K562 (cell line): ENCODE measurements around the gene OVCA2. TPM values are rescaled to one million over a fixed set of nuclear protein-coding genes. Genes with fewer than 3 reads are reported as not detected.

Experiments used
- BMI1 ChIP-seq: fragments of 150-350 bp; IDR thresholded peaks from 2 replicates; pipeline ENCODE4 v1.6.1; 2014; ENCODE audit warnings: low read length
- ESRRA ChIP-seq: fragments of 450-650 bp; IDR thresholded peaks from 2 replicates; pipeline ENCODE4 v1.6.1; 2014; ENCODE audit warnings: low read depth, mild to moderate bottlenecking, moderate library complexity, borderline replicate concordance
- FOXP1 ChIP-seq: sonication (generic); formaldehyde crosslinking; IDR thresholded peaks from 2 replicates; pipeline ENCODE4 v1.8.0; 2022; ENCODE audit warnings: mild to moderate bottlenecking, missing genetic modification reagents
- GABPB1 ChIP-seq: sonication (generic); formaldehyde crosslinking; IDR thresholded peaks from 2 replicates; pipeline ENCODE4 v1.8.0; 2022; ENCODE audit warnings: mild to moderate bottlenecking, missing genetic modification reagents
- MBD2 ChIP-seq: sonication (generic); IDR thresholded peaks from 2 replicates; pipeline ENCODE4 v1.6.1; 2016; ENCODE audit warnings: low read depth, borderline replicate concordance
- MTA3 ChIP-seq: fragments of 450-650 bp; formaldehyde crosslinking; IDR thresholded peaks from 2 replicates; pipeline ENCODE4 v1.6.1; 2017; ENCODE audit warnings: mild to moderate bottlenecking, borderline replicate concordance
- POLR2A ChIP-seq: fragments of 450-650 bp; conservative IDR thresholded peaks from 2 replicates; pipeline ENCODE4 v1.6.1; 2016
- POLR2AphosphoS5 ChIP-seq: IDR thresholded peaks from 2 replicates; pipeline ENCODE4 v1.6.1; 2011; ENCODE audit warnings: mild to moderate bottlenecking, low read depth, low read length, moderate library complexity; ENCODE audit not compliant: control insufficient read depth, insufficient read depth
- POLR2B ChIP-seq: fragments of 450-650 bp; IDR thresholded peaks from 2 replicates; pipeline ENCODE4 v1.6.1; 2018; ENCODE audit warnings: low read depth; ENCODE audit not compliant: partially characterized antibody
- RBM39 ChIP-seq: fragments of 200-400 bp; formaldehyde crosslinking; optimal IDR thresholded peaks from 2 replicates; pipeline ENCODE3; 2018; ENCODE audit warnings: low read depth, low read length
- RCOR1 ChIP-seq, 2 experiments: IDR thresholded peaks; 2 replicates each; pipeline ENCODE4 v1.6.1; 2012; ENCODE audit warnings: low read depth in 2 of 2, low read length in 2 of 2, borderline replicate concordance in 1 of 2, improper control_type of control experiment in 1 of 2
- SAP30 ChIP-seq: fragments of 200-600 bp; sonication (generic); IDR thresholded peaks from 2 replicates; pipeline ENCODE4 v1.6.1; 2012; ENCODE audit warnings: borderline replicate concordance, low read depth, mild to moderate bottlenecking, moderate library complexity, low read length, control low read depth, inconsistent platforms; ENCODE audit not compliant: insufficient read depth, poor library complexity, severe bottlenecking
- SIN3B ChIP-seq: fragments of 450-650 bp; IDR thresholded peaks from 2 replicates; pipeline ENCODE4 v1.6.1; 2017; ENCODE audit warnings: low read depth, mild to moderate bottlenecking, moderate library complexity
- TAL1 ChIP-seq: fragments of 450-650 bp; IDR thresholded peaks from 2 replicates; pipeline ENCODE4 v1.6.1; 2016; ENCODE audit warnings: mild to moderate bottlenecking
- ZBTB1 ChIP-seq: sonication (generic); formaldehyde crosslinking; IDR thresholded peaks from 2 replicates; pipeline ENCODE4 v1.8.1; 2023; ENCODE audit warnings: missing genetic modification reagents, low read depth, mild to moderate bottlenecking, borderline replicate concordance
- ZNF717 ChIP-seq: fragments of 250-450 bp; sonication (Bioruptor Pico); IDR thresholded peaks from 2 replicates; pipeline ENCODE4 v1.5.0; 2021
- polyA plus RNA-seq, 8 experiments: library from polyadenylated mRNA; depleted of rRNA in 4 of 8; stranded (reverse) in 5 of 8; unstranded in 3 of 8; fragments of >200 nt; fragmentation: Nextera tagmentation in 2 of 8; fragmentation: Illumina TruSeq in 1 of 8; extraction: Ambion mirVana in 2 of 8; extraction: Trizol in 1 of 8; gene quantifications; 2 replicates each; pipeline versions ENCODE4 v1.2.1 to v1.2.3, GENCODE V29; 2011 to 2014; ENCODE audit warnings: inconsistent platforms in 1 of 8, missing spikeins in 1 of 8
- total RNA-seq, 7 experiments: library from RNA; depleted of rRNA in 6 of 7; stranded (reverse); fragments of >200 nt in 6 of 7; fragmentation: Illumina TruSeq in 2 of 7; extraction: Trizol in 2 of 7; gene quantifications; 2 replicates each; pipeline versions ENCODE4 v1.2.1 to v1.2.3, GENCODE V29; 2011 to 2021; ENCODE audit warnings: low replicate concordance in 1 of 7
- TF ChIP-seq, protein P1 (sequence below): fragments of 450-650 bp; IDR thresholded peaks from 2 replicates; pipeline ENCODE4 v1.7.1; 2018; ENCODE audit warnings: mild to moderate bottlenecking, low read depth; ENCODE audit not compliant: partially characterized antibody
- TF ChIP-seq, protein P2 (sequence below), 2 experiments: fragments of 450-650 bp in 1 of 2; IDR thresholded peaks; 2 replicates each; pipeline ENCODE4 v1.6.1; 2011 to 2017; ENCODE audit warnings: low read depth in 2 of 2, antibody characterized with exemption in 1 of 2, borderline replicate concordance in 1 of 2, low read length in 1 of 2, mild to moderate bottlenecking in 1 of 2, mixed read lengths in 1 of 2; ENCODE audit not compliant: control insufficient read depth in 1 of 2
- TF ChIP-seq, protein P3 (sequence below), 2 experiments: fragments of 200-800 bp in 1 of 2; sonication (Bioruptor generic) in 1 of 2; sonication (generic) in 1 of 2; formaldehyde crosslinking in 1 of 2; IDR thresholded peaks in 1 of 2; conservative IDR thresholded peaks in 1 of 2; 2 replicates each; pipeline versions ENCODE4 v1.5.0 to v1.6.1; 2016 to 2020; ENCODE audit warnings: missing compliant biosample characterization in 1 of 2, missing genetic modification characterization in 1 of 2, missing genetic modification reagents in 1 of 2

The OVCA2 gene
- total and polyA plus RNA-seq, 9 of the 15 experiments (the other 6 are each of a cell fraction or from before 2014, with no cell fraction given) = 3.0 to 23.7 (median 14.1) TPM

DNA sequence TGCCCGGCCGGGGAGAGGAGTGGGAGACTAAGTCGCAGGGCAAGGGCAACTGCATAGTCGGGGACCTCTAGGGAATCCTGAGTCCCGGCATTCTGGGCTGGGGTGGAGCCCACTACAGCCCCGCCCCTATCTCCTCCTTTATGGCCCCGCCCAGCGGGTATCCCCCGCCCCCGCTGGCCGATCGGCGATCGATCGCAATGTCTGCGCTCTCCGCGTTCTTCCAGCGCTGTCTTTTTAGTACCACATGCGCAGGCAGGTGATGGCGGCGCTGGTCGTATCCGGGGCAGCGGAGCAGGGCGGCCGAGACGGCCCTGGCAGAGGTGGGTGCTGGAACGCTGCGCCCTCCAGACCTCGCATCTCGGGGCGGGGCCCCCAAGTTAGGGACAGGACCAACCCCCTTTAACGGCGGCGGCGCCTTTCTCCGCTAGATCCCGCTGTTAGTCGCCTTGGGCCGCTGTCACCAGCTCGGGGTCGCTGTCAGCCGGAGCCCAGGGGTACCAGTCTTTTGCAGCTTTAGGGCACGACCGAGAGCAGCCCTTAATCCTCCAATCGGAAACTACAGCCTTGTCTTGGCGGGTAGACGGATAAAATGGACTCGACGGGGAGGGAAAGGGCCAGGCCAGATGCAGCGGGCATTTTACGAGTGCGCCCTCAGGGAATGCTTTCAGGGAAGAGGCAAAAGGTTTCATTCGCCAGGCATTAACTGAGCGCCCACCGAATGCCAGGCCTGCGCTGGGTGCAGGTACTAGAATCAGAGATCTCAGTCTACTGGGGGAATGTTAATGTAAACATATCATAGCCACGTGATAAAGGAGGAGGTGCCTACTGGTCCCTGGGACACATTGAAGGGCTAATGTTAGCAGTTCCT lies 11.7 kb upstream of the OVCA2 start, which contains the start of gene DPH1 (continued):
- TF ChIP-seq, protein P1, sequence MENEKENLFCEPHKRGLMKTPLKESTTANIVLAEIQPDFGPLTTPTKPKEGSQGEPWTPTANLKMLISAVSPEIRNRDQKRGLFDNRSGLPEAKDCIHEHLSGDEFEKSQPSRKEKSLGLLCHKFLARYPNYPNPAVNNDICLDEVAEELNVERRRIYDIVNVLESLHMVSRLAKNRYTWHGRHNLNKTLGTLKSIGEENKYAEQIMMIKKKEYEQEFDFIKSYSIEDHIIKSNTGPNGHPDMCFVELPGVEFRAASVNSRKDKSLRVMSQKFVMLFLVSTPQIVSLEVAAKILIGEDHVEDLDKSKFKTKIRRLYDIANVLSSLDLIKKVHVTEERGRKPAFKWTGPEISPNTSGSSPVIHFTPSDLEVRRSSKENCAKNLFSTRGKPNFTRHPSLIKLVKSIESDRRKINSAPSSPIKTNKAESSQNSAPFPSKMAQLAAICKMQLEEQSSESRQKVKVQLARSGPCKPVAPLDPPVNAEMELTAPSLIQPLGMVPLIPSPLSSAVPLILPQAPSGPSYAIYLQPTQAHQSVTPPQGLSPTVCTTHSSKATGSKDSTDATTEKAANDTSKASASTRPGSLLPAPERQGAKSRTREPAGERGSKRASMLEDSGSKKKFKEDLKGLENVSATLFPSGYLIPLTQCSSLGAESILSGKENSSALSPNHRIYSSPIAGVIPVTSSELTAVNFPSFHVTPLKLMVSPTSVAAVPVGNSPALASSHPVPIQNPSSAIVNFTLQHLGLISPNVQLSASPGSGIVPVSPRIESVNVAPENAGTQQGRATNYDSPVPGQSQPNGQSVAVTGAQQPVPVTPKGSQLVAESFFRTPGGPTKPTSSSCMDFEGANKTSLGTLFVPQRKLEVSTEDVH = no peak
- TF ChIP-seq GABPB1 (CRISPR knock-in tag) (peak; percentile 66; the same call in 1 of the 2 replicates), MTA3 (peak; percentile 39; the same call in 1 of the 2 replicates), BMI1 (no peak), POLR2B (peak; percentile 20), ZBTB1 (CRISPR knock-in tag) (no peak), ESRRA (0 out of 2 replicates have a peak, but pooled peaks have one; percentile 27), FOXP1 (CRISPR knock-in tag) (peak; percentile 61; the same call in 1 of the 2 replicates), TAL1 (no peak), POLR2AphosphoS5 (0 out of 2 replicates have a peak, but pooled peaks have one; percentile 41), ZNF717 (no peak), MBD2 (peak; percentile 52), SIN3B (peak; percentile 71), POLR2A (peak; percentile 75), SAP30 (peak; percentile 98), RCOR1 (IDR thresholded peaks at IDR 0.05; ENCODE audit: borderline replicate concordance in 1 of 2, low read depth in 2 of 2, low read length in 2 of 2) (peak in 1 of 2 experiments; percentile 22; a peak in 1 of 4 replicates), RBM39 (no peak)
- TF ChIP-seq, protein P2, sequence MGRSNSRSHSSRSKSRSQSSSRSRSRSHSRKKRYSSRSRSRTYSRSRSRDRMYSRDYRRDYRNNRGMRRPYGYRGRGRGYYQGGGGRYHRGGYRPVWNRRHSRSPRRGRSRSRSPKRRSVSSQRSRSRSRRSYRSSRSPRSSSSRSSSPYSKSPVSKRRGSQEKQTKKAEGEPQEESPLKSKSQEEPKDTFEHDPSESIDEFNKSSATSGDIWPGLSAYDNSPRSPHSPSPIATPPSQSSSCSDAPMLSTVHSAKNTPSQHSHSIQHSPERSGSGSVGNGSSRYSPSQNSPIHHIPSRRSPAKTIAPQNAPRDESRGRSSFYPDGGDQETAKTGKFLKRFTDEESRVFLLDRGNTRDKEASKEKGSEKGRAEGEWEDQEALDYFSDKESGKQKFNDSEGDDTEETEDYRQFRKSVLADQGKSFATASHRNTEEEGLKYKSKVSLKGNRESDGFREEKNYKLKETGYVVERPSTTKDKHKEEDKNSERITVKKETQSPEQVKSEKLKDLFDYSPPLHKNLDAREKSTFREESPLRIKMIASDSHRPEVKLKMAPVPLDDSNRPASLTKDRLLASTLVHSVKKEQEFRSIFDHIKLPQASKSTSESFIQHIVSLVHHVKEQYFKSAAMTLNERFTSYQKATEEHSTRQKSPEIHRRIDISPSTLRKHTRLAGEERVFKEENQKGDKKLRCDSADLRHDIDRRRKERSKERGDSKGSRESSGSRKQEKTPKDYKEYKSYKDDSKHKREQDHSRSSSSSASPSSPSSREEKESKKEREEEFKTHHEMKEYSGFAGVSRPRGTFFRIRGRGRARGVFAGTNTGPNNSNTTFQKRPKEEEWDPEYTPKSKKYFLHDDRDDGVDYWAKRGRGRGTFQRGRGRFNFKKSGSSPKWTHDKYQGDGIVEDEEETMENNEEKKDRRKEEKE (IDR thresholded peaks at IDR 0.05; ENCODE audit: borderline replicate concordance in 1 of 2, control insufficient read depth in 1 of 2, low read depth in 2 of 2, low read length in 1 of 2) = no peak
- TF ChIP-seq, protein P3, sequence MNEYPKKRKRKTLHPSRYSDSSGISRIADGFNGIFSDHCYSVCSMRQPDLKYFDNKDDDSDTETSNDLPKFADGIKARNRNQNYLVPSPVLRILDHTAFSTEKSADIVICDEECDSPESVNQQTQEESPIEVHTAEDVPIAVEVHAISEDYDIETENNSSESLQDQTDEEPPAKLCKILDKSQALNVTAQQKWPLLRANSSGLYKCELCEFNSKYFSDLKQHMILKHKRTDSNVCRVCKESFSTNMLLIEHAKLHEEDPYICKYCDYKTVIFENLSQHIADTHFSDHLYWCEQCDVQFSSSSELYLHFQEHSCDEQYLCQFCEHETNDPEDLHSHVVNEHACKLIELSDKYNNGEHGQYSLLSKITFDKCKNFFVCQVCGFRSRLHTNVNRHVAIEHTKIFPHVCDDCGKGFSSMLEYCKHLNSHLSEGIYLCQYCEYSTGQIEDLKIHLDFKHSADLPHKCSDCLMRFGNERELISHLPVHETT (CRISPR knock-in tag; conservative IDR thresholded peaks at IDR 0.05 in 1 of 2, IDR thresholded peaks at IDR 0.05 in 1 of 2) = no peak
